T-helper 1 cell (primary cell): ENCODE data around the gene MAB21L1.

Experiments used
- DNase-seq, 5 donors: peaks; one replicate each; pipeline ENCODE4 v3.0.0-alpha.2; 2012 to 2020

Gene MAB21L1

DNA sequence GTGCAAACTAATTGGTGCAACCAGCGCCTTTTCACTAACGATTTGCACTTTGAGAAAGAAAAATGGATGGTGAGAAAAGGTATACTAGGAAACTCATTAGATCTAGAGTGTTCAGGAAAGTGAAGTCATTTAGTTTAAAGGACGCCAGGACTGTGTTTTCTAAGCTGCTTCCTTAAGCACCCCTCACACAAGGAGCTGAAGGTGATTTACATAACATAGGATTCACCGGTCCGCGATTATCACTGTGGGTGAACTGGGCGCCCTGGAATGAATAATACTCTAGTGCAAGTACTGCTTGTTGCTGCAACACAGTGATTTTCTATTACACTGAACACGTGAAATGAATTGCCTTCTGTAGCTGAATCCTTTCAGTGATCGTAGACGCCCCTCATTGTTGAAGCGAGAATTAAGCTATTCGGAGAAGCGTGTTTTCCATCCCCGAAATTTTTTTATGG is 2.6 kb upstream of the MAB21L1 start:
- no peak for DNase-seq

DNA sequence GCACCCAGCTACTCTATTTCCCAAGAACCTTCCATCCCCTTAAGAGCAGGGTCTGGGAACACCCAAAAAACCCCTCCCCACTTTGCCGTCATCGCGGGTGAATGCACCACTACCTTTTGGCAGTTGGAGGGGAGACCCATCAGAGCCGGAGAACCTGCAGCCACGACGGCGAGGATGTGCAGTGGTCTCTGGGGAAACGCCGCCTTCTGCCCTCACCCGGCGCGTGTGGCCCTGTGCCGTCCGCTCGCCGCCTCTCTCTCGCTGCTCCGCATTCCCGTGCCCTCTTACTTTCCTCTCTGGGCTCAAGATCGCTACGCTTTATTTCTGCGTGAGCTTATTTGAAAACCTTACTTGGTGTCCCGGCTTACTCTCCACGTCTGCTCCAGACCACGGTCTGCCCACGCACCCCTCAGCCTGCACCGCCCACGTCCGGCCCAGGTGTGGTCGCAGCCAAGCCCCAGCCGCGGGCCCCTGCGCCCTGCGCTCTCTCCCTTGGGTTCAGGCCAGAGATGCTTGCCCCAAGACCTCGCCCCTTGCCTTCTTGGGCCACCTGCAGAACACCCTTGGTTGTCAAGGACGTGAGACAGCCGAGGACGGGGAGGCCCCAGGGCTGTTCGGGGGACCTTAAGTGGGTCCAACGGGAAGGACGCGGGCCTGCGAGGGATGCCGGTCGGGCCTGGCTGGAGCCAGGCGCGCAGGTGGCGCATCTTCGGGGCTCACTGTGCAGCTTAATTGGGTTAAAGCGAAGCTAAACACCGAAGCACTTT is 2.0 kb upstream of the MAB21L1 start:
- no peak for DNase-seq

DNA sequence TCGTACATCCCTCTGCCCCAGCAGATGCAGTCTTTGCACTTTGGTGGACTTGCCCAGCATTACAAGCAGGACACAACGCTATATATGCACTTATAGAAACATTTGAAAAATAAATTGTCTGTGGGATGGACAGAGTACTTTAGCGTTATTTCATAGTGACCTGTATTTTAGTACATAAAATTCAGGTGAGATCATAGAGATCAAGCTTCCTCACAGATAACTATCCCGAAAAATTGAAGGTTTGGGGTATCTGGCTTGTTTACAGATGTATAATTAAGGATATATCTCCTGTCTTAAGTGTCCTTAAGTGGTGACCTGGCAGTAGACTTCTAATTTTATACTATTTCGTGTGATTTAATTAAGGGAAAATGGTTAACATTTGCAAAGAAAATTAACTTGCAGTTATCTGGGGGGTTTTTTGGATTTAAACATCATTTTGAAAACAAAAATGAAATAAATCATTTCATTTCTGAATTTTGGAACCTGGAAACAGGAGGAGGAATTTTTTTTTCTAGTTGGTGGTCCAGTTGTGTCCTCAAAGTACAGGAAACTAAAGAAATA is 977 bp upstream of the MAB21L1 start:
- no peak for DNase-seq

DNA sequence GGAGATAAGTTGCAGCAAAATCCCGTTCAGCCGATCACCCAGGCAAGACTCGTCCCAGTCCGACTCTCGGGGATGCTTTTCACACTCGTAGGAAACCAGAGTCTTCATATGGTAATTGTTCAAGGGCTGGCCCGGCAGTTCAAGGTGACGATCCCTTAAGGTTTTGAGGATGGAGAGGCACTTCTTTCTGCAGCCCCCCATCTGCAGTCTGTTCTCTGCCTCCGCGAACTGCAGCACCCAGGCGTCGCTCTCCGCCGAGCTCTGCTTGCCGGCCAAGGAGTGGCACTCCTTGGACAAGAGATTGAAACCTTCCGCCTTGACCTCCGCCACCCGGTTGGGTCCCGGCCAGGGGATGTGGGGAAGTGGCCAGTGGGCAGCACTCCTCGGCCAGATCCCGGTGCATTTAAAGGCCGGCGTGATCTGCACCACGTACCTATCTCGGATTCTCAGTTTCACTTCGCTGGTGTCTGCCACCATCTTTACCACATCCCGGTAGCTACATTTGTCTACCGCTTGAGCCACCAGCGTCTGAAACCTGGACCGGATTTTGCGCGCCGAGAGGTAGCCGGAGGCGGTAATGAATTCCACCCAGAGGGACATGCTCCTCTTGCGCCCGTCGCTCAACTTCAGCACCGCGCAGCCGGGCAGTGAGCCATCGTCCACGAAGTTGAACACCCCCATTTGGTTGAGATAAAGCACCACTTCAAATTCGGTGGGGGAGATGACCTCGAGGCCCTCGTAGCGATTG is 1.1 kb downstream of the MAB21L1 start:
- DNase-seq, result peak in 1 of 5 donors; percentile 18

DNA sequence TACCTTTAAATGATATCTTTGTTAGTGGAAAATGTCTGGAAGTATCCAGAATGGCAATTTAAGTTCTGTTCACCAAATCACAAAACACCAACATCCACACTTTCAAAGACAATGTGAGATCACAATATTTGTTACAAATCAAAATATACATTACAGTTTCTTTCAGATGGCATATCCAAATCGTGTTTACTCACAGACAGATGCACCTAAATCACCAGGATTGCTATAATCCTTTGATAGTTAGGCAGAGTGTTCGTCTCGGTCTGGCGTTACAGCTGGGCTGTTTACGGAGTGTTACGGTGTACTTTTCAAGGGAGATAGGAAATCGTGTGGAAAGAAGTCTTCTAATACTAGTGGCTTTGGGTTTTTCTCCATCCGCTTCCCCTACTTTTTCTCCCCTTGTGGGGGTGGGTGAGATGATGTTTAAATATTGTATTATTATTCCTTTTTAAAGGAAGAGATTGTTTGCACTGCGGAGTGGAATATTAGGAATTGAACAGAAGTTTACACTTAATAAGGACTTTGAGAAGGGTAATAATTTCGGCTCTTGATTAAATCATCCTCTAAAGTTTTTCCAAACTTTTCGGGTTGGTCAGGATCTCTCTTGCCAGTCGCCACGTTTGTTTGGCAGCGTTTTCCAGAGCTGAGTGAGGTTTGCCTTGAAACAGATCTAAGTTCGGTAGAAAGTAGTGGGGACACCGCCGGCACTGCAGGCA is 1.8 kb downstream of the MAB21L1 start:
- no peak for DNase-seq

DNA sequence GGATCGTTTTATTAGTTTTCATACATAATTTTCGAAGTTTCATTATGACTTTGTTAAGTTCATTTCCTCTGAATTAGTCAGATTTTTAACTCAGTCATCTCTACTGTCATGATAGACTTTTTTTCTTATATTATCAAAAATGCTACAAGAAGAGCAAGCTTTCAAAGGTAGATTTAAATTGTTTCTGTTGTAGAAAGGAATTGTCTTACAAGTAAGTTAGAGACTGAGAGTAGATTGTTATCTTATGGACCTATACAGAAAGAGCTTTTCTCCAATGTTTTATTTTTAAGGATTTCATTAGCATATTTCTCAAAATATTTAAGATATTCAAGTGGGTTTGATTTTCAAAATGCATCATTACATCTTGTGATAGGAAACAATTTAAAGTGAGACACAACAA is 2.7 kb downstream of the MAB21L1 start:
- no peak for DNase-seq

DNA sequence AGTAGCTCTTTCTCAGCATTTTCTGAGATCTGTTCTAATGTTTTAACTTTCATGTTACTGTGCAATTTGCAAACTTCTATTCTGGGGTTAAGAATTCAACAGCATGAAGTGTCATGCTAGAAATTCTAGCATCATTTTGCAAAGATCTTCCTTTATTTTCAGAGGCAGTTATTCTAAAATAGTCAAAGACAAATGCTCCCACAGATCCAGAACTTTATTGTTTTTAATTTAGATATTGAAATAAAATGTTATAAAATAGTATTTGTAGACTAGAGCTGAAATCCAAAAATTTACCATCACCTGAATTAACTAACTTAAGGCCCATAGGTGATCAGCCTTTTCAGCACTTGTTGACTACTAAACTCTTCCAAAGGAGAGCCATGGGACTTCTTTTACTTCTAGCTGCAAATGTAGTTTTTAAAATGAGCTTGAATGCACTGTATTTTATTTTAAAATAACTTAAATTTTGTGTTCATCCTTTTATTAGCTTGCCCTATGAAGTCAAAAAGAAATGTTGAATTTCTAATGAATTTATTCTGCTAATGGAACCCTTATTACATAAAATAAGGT is 3.2 kb downstream of the MAB21L1 start:
- DNase-seq, result no peak

DNA sequence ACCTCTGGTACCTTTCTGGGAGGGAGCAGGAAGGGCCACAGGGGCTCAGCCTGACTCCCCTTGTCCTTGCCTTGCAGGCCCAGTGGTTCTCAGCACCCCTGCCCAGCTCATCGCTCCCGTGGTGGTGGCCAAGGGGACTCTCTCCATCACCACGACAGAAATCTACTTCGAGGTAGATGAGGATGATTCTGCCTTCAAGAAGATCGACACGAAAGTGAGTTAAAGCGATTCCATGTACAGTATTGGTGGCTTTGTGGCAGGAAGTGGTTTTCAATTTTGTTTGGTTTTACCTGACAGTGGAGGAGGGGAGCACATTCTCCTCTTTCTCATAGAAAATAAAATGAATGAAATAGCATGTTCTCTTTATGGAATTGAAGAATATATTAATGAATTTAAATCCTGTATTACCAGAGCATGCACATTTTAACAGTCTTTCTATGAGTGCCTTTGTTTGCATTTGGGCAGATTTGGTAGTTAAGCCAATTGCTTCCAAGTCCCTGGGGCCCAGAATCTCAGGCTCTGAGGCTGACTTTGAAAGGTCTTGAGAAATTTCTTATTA is 4.1 kb downstream of the MAB21L1 start:
- DNase-seq, result no peak

DNA sequence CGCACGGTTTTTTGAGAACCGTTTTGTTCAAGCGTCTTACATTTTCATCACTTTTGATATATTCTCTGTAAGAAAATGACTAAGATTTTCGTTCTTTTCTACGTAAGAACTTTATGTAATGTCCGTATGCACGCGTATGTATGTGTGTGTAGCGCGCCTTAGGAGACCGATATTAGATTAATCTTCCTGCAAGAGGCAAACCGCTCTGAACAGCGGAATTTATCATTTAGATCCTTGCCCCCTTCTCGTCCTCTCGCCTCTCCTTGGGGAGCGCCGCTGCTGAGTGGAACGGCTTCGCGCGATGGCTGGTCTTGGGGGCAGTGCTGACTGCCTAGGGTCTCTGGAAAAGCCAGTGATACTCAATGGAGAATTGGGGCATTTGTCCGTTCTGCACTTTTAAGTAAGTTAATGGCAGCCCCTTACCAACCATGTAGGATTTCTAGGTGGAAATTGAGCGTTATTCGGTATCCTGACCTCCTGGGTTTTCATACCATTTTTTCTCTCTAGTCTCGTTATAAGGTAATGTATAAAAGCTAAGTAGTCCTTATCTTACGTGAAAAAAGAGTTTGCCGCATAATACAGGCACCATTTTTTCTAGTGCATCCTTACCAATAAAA is 4.7 kb downstream of the MAB21L1 start:
- DNase-seq, result no peak

DNA sequence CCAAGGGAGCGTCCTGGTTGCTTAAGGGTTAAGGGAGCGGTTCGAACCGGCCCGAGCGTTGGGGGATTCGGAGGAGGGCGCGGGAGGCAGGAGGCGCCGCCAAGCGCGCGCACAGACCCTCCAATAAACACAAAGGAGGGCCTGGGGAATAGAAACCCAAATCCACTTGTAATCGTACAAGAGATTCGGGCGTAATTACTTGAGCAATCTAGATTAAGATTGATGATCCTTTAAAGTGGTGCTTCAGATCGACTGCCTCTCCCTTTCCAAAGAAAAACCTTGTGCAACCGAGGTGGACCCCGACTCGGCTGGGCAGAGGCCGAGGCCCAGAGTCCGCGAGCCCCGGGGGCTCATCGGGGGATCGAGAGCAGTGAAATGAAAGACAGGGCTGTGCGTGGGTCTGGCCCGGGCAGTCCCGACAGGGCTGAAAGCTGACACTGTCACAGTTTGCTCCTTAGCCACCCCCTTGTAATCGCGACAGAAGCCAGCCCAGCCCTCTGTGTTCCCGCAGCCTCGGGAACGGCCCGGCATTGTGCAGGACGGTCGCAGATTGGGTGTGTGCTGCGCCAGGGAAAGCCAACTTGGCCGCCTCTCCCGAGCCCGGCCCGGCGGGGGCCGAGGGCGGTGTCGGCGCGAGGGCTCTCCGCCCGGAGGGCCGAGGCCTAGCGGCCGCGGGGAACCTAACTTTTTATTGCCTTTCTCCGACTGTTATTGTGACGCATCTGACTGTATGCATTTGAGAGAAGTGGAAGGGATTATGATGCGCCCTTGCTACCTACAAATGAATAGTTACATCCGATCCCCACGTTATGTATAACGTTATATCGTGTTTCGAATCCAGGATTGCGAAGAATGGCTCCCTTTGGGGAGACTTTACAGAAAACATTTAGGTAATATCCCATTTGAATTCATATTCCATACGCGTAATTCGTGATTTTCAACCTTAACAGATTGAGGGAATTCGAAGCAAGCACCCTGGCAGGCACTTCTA is 5.5 kb downstream of the MAB21L1 start:
- DNase-seq, result no peak

DNA sequence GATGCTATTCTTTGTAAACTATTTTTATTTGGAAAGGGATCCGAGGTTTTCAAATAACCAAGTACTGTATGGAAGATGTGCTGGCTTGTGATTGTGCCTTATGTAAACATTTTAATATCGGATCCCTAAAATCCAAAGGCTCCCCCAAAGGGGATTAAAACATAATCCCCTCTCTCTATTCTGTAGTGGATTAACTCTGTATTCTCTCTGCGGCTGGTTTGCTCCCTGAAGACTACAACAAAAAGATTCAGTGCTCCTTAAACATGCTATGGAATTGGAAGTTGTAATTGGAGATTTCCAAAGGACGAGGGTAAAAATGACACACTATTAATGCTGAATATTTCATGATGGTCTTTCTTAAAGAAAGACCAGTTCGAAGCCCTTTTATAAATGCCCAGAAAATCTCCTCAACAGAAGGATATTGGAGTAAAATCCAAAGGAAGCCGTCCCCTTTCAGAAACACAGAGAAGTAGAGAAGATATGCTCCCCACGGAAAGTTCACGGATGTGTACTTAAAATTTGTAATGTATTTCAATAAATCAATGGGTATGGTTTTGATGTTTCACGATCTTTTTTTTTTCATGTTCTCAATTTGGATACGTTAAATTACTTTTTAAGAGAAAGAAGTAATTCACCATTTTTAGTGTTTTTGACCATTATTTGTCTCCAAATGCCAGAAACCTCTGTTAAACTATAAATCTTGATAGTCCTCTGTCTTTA is 6.5 kb downstream of the MAB21L1 start:
- no peak for DNase-seq

DNA sequence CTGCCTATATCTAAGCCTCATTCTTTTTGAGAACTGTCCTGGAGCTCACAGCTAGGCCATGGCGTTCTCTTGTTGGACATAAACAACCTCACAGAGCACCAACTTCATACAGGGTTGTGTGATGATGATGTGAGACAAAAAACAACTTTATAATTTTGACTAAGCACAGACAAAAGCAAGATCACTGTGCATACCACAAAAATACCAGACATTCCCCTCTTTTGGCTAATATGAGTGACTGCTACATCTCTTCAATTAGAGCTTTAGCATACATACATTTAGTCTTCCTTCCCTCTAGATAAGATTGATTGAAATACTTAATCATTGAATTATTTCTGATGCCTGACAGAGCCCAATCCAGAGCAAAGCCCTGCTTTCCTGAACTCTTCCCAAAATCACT is 8.3 kb downstream of the MAB21L1 start:
- no peak for DNase-seq

DNA sequence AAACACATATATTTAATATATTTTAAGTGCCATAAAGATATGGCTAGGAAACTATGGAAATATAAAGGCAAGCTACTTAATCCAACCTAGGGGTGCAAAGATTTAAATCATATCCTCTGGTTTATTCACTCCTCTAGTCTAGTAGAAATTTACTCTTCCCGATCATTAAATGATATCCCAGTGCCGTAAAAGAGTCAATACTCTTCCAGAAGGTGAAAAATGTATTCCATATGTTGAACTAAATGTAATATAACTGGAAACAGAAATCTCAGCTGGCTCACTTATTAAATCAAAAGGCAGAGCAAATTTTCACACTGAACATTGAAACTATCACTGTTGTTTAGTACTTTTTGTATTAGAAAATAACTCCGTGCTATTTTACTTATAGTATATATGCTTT is 11.1 kb downstream of the MAB21L1 start:
- DNase-seq, result no peak

DNA sequence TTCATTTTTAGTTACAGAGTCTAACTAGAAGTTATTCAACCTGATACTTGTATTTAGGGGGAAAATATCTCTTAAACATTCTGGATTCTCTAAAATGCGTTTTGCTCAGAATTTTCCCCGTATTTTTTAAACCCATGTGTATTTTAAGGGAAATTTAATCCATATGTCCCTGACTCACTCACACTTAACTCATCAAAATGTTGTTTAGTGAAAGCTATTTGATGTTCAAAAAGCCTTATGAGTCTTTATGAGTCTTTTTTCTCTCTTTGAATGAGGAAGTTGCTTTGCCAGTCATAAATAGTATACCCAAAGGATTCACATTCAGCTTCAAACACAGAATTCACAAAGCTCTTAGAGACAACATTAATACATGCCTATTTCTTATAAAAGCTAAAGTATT is 16.4 kb downstream of the MAB21L1 start:
- no peak for DNase-seq

DNA sequence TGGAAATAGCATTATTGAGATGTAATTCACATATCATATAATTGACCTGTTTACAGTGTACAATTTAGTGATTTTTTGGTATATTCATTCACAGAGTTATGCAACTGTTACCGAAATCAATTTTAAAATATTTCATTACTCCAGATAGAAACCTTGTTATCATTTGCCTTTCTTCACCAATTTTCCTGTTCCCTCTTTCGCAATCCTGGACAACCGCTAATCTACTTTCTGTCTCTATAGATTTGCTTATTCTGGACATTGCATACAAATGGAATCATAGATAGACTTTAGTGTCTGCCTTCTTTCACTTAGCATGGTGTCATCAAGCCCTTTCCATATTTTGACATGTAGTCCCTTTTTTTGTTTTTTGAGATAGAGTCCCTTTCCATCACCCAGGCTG is 19.2 kb downstream of the MAB21L1 start:
- no peak for DNase-seq

DNA sequence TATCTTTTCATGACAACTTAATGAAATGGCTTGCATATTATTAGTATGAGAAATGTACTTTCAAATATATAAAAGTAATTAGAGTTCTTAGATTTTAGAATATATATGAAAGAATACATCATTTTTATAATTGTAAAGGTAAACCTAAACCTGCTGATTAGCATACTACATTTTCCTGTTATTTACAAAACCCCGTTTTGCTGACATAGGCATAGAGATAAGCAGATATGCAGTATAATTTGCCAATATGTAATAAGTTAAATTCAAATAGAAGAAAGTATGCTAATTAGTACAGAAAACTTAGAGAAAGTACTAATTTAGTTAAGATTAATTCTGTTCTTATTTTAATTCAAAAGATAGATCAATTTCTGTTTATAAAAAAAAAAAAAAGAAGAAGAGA is 21.5 kb downstream of the MAB21L1 start:
- DNase-seq, result no peak

DNA sequence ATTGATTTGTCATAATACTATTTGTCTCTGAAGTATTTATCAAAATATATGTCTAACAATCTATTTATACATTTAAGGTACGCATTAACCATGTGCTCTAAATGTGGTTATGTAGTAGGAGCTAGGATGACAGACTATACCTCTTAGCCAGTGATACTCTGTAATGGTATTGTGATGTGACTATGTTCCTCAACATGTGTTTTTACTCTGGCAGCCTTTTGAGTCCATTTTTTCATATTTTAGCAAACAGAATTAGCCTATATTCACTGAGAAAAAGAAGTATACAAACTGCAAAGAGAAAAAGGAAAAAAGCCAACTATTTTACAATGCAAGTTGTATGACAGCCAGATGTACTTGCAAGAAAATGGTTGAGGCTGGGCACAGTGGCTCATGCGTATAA is 26.7 kb downstream of the MAB21L1 start:
- DNase-seq, result no peak

DNA sequence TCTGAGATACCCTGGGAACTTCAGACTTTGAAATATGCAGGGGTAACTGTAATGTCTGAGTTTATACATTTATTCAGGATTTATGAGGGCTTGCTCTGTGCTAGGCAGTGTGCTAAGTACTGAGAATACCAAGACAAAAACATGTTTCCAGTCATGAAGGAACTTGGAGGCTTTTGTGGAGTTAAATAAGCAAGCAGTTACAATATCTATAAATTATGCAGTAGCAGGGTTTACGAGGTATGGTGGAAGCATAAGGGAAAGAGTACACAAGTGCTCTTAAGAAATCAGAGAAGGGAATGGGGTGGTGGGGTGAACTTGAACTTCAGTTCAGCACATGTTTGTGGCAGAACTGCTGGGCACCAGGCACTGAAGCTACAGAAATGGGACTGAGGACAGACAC is 28.0 kb downstream of the MAB21L1 start:
- DNase-seq, result no peak
